H1 (cell line): ENCODE data around the gene MINDY1. TPM values are rescaled to one million over a fixed set of nuclear protein-coding genes. Genes with fewer than 3 reads are reported as not detected.

Source experiments
- CTCF ChIA-PET: fragments of 300-600 bp; sonication (Branson Sonifier 250); formaldehyde crosslinking; loops from one replicate; lab custom pipeline; 2021; ENCODE audit not compliant: partially characterized antibody; lab: Charles Lee
- POLR2A ChIA-PET: fragments of 300-600 bp; sonication (Branson Sonifier 250); formaldehyde crosslinking; loops from one replicate; lab custom pipeline; 2021; ENCODE audit warnings: inconsistent platforms; ENCODE audit not compliant: partially characterized antibody; lab: Charles Lee
- DNase-seq, 2 experiments: peaks; one replicate each; pipeline versions ENCODE4 v3.0.0 to v3.0.0-alpha.2; 2010 to 2022; ENCODE audit warnings: low spot score in 2 of 2, low read depth in 1 of 2, mixed read lengths in 1 of 2
- FAIRE-seq: peaks from 2 replicates; lab custom pipeline; 2011; peaks lifted over from hg19 to GRCh38; lab: Jason Lieb, UNC
- H2AFZ ChIP-seq: 2 replicates; pipeline ENCODE4 v1.8.1; 2012; ENCODE audit warnings: low read length, inconsistent platforms
- H2AK5ac ChIP-seq: 2 replicates; pipeline ENCODE4 v1.6.1; 2013; ENCODE audit warnings: low read depth, low read length
- H2BK120ac ChIP-seq: replicated peaks from 2 replicates; pipeline ENCODE3; 2013; ENCODE audit warnings: low read depth, low read length, inconsistent platforms
- H2BK12ac ChIP-seq: 2 replicates; pipeline ENCODE4 v1.6.1; 2013; ENCODE audit warnings: low read depth, low read length
- H2BK15ac ChIP-seq: 2 replicates; pipeline ENCODE4 v1.6.1; 2013; ENCODE audit warnings: low read length
- H2BK20ac ChIP-seq: 2 replicates; pipeline ENCODE4 v1.6.1; 2013; ENCODE audit warnings: low read length
- H2BK5ac ChIP-seq: 2 replicates; pipeline ENCODE4 v1.6.1; 2013; ENCODE audit warnings: low read depth, low read length
- H3K14ac ChIP-seq: 2 replicates; pipeline ENCODE4 v1.6.1; 2013; ENCODE audit warnings: inconsistent platforms; ENCODE audit not compliant: insufficient read length
- H3K18ac ChIP-seq: 2 replicates; pipeline ENCODE4 v1.6.1; 2013; ENCODE audit warnings: low read length; ENCODE audit errors: extremely low read depth
- H3K23ac ChIP-seq: 2 replicates; pipeline ENCODE4 v1.6.1; 2013; ENCODE audit warnings: inconsistent platforms; ENCODE audit not compliant: insufficient read length
- H3K23me2 ChIP-seq: 2 replicates; pipeline ENCODE4 v1.6.1; 2013; ENCODE audit warnings: low read depth, low read length
- H3K27ac ChIP-seq: 2 replicates; pipeline ENCODE4 v1.6.1; 2011; ENCODE audit warnings: low read depth, low read length, inconsistent platforms
- H3K27me3 ChIP-seq, 4 experiments: replicated peaks in 1 of 4; 1 replicate in 1 of 4; 2 replicates in 3 of 4; pipeline versions ENCODE4 v1.6.1 to v1.8.1; 2011 to 2013; ENCODE audit warnings: low read length in 3 of 4, mild to moderate bottlenecking in 3 of 4, inconsistent platforms in 2 of 4, mixed read lengths in 2 of 4, moderate library complexity in 1 of 4; ENCODE audit not compliant: control insufficient read depth in 3 of 4, insufficient read depth in 3 of 4; ENCODE audit errors: extremely low read depth in 1 of 4
- H3K36me3 ChIP-seq, 4 experiments: 2 replicates each; pipeline versions ENCODE4 v1.6.1 to v1.8.1; 2011 to 2013; ENCODE audit warnings: mild to moderate bottlenecking in 4 of 4, low read length in 3 of 4, moderate library complexity in 2 of 4, control low read depth in 1 of 4, inconsistent platforms in 1 of 4; ENCODE audit not compliant: insufficient read depth in 4 of 4, control insufficient read depth in 2 of 4
- H3K4ac ChIP-seq: replicated peaks from 2 replicates; pipeline ENCODE3; 2013; ENCODE audit warnings: low read length, low read depth, mixed read lengths, inconsistent platforms; ENCODE audit not compliant: insufficient read length
- H3K4me1 ChIP-seq, 4 experiments: replicated peaks in 1 of 4; 1 replicate in 1 of 4; 2 replicates in 3 of 4; pipeline versions ENCODE4 v1.6.1 to v1.8.1; 2011 to 2013; ENCODE audit warnings: low read length in 3 of 4, inconsistent platforms in 2 of 4, mixed read lengths in 1 of 4; ENCODE audit not compliant: insufficient read depth in 4 of 4, control insufficient read depth in 3 of 4
- H3K4me2 ChIP-seq, 2 experiments: 2 replicates each; pipeline versions ENCODE4 v1.6.1 to v1.8.1; 2011 to 2013; ENCODE audit warnings: low read depth in 2 of 2, low read length in 2 of 2, control low read depth in 1 of 2, inconsistent platforms in 1 of 2, mild to moderate bottlenecking in 1 of 2; ENCODE audit not compliant: insufficient read depth in 1 of 2
- H3K4me3 ChIP-seq, 4 experiments: fragments of 200-600, 300-600 bp in 1 of 4; sonication (generic), shearing (Covaris generic), sonication (Bioruptor Twin) in 1 of 4; 2 replicates each; pipeline versions ENCODE4 v1.5.1 to v1.8.1; 2011 to 2016; ENCODE audit warnings: low read length in 4 of 4, low read depth in 3 of 4, control low read depth in 2 of 4, inconsistent platforms in 2 of 4, mild to moderate bottlenecking in 2 of 4, mixed read lengths in 1 of 4, moderate library complexity in 1 of 4; ENCODE audit not compliant: insufficient read depth in 2 of 4; ENCODE audit errors: extremely low read depth in 1 of 4
- H3K56ac ChIP-seq: replicated peaks from 2 replicates; pipeline ENCODE3; 2013; ENCODE audit warnings: low read depth, mild to moderate bottlenecking, mixed read lengths, low read length, inconsistent platforms; ENCODE audit not compliant: insufficient read length
- H3K79me1 ChIP-seq: 2 replicates; pipeline ENCODE4 v1.6.1; 2013; ENCODE audit warnings: low read depth, low read length, control low read depth
- H3K79me2 ChIP-seq, 2 experiments: 2 replicates each; pipeline versions ENCODE4 v1.6.1 to v1.8.1; 2012 to 2013; ENCODE audit warnings: low read length in 2 of 2, mild to moderate bottlenecking in 2 of 2, inconsistent platforms in 1 of 2; ENCODE audit not compliant: insufficient read depth in 2 of 2, control insufficient read depth in 1 of 2
- H3K9ac ChIP-seq, 4 experiments: replicated peaks in 1 of 4; 1 replicate in 1 of 4; 2 replicates in 3 of 4; pipeline versions ENCODE4 v1.6.1 to v1.8.1; 2011 to 2013; ENCODE audit warnings: low read depth in 3 of 4, low read length in 3 of 4, control low read depth in 2 of 4, mild to moderate bottlenecking in 2 of 4, moderate library complexity in 2 of 4, inconsistent platforms in 1 of 4; ENCODE audit errors: extremely low read depth in 1 of 4
- H3K9me3 ChIP-seq, 2 experiments: 2 replicates each; pipeline versions ENCODE4 v1.6.1 to v1.8.1; 2012 to 2013; ENCODE audit warnings: mild to moderate bottlenecking in 2 of 2, moderate library complexity in 2 of 2, control low read depth in 1 of 2, inconsistent platforms in 1 of 2, low read depth in 1 of 2, low read length in 1 of 2, mixed read lengths in 1 of 2; ENCODE audit not compliant: insufficient read depth in 2 of 2
- H4K20me1 ChIP-seq, 2 experiments: replicated peaks in 1 of 2; 2 replicates each; pipeline versions ENCODE3 to v1.8.1; 2011 to 2013; ENCODE audit warnings: inconsistent platforms in 2 of 2, low read length in 2 of 2, mild to moderate bottlenecking in 1 of 2; ENCODE audit not compliant: insufficient read depth in 2 of 2, control insufficient read depth in 1 of 2
- H4K5ac ChIP-seq: 2 replicates; pipeline ENCODE4 v1.6.1; 2013; ENCODE audit warnings: low read length, low read depth, mixed read lengths, inconsistent platforms; ENCODE audit not compliant: insufficient read length
- H4K8ac ChIP-seq: 2 replicates; pipeline ENCODE4 v1.8.0; 2013; ENCODE audit warnings: mild to moderate bottlenecking, moderate library complexity, low read length, inconsistent platforms; ENCODE audit not compliant: insufficient read depth; ENCODE audit errors: extremely low read depth
- H4K91ac ChIP-seq: replicated peaks from 2 replicates; pipeline ENCODE3; 2013; ENCODE audit warnings: low read length, mixed read lengths, inconsistent platforms; ENCODE audit not compliant: insufficient read length
- ASH2L ChIP-seq: fragments of 200-600, 300-600 bp; sonication (generic); IDR thresholded peaks from one replicate; pipeline ENCODE4 v1.7.1; 2017; ENCODE audit warnings: low read length
- FOSL1 ChIP-seq: IDR thresholded peaks from 2 replicates; pipeline ENCODE4 v1.6.1; 2011; ENCODE audit warnings: mild to moderate bottlenecking, low read depth, low read length, moderate library complexity; ENCODE audit not compliant: insufficient read depth
- JUND ChIP-seq: IDR thresholded peaks from 2 replicates; pipeline ENCODE4 v1.6.1; 2011; ENCODE audit warnings: mild to moderate bottlenecking, improper control_type of control experiment, low read length
- SIN3A ChIP-seq, 2 experiments: IDR thresholded peaks in 1 of 2; conservative IDR thresholded peaks in 1 of 2; 2 replicates each; pipeline ENCODE4 v1.6.1; 2011 to 2012; ENCODE audit warnings: low read length in 2 of 2, improper control_type of control experiment in 1 of 2, low read depth in 1 of 2, mild to moderate bottlenecking in 1 of 2
- SIX5 ChIP-seq: IDR thresholded peaks from 2 replicates; pipeline ENCODE4 v1.6.1; 2011; ENCODE audit warnings: mild to moderate bottlenecking, low read depth, low read length
- SP1 ChIP-seq: IDR thresholded peaks from 2 replicates; pipeline ENCODE4 v1.6.1; 2011; ENCODE audit warnings: low read depth, low read length
- SP2 ChIP-seq: IDR thresholded peaks from 2 replicates; pipeline ENCODE4 v1.6.1; 2012; ENCODE audit warnings: mild to moderate bottlenecking, low read length, inconsistent platforms
- SP4 ChIP-seq: IDR thresholded peaks from 2 replicates; pipeline ENCODE4 v1.6.1; 2012; ENCODE audit warnings: low read length, inconsistent platforms
- SRF ChIP-seq: IDR thresholded peaks from 2 replicates; pipeline ENCODE4 v1.6.1; 2011; ENCODE audit warnings: mild to moderate bottlenecking, low read depth, low read length, moderate library complexity
- polyA plus RNA-seq, 7 experiments: library from polyadenylated mRNA; depleted of rRNA in 3 of 7; stranded (reverse) in 5 of 7; unstranded in 2 of 7; fragments of >200 nt in 5 of 7; fragments of 200-250 nt in 2 of 7; gene quantifications; 1 replicate in 5 of 7; 2 replicates in 1 of 7; 4 replicates in 1 of 7; pipeline versions ENCODE4 v1.2.1 to v1.2.3, GENCODE V29; 2011 to 2013; ENCODE audit warnings: missing spikeins in 2 of 7, mixed read lengths in 2 of 7
- total RNA-seq: library from RNA; stranded (reverse); fragmentation: NEBNext Ultra II Directional; extraction: Animal tissue kit (Norgen Biotek cat#: 25700); gene quantifications from 2 replicates; pipeline ENCODE4 v1.2.1, GENCODE V29; 2021
- TF ChIP-seq, protein P1 (sequence below): IDR thresholded peaks from 2 replicates; pipeline ENCODE4 v1.6.1; 2011; ENCODE audit warnings: low read depth, mild to moderate bottlenecking, low read length; ENCODE audit not compliant: insufficient read depth

The MINDY1 gene
- total and polyA plus RNA-seq, 2 of the 8 experiments (the other 6 are each of a cell fraction or from before 2014, with no cell fraction given), result 10.3 to 11.4 TPM

GRCh38 chr1:150955280-150955679, 51.4 kb downstream of the MINDY1 start:
- Histone ChIP-seq H4K91ac (no peak overlapping the region), H3K23me2 (no peaks in the 10 kb centered on the region), H3K79me2 (no peaks in the 10 kb centered on the region), H2BK15ac (no peak overlapping the region), H3K4me3 (no peak overlapping the region), H2AFZ (no peak overlapping the region), H2BK12ac (no peak overlapping the region), H3K23ac (no peak overlapping the region), H3K4me1 (no peaks in the 10 kb centered on the region), H3K36me3 (peaks cover 13 to 71% (median 44%) of the 10 kb centered on the region in 4 experiments; a peak in 7 of 8 replicates), H3K14ac (no peak overlapping the region), H2BK20ac (no peak overlapping the region), H3K9ac (no peak overlapping the region), H3K27me3 (no peaks in the 10 kb centered on the region), H3K4me2 (no peak overlapping the region), H3K4ac (no peak overlapping the region), H4K8ac (no peak overlapping the region), H2BK5ac (no peak overlapping the region), H3K79me1 (no peaks in the 10 kb centered on the region), H3K9me3 (no peaks in the 10 kb centered on the region), H3K56ac (no peak overlapping the region), H3K18ac (no peak overlapping the region), H2BK120ac (no peak overlapping the region), H2AK5ac (no peak overlapping the region), H4K5ac (no peak overlapping the region), H4K20me1 (peaks cover 0 to 2% of the 10 kb centered on the region in 2 experiments), H3K27ac (no peak overlapping the region)
- FAIRE-seq, result no peak
- TF ChIP-seq SP1, result no peak
- TF ChIP-seq SP2, result no peak
- TF ChIP-seq, protein P1, sequence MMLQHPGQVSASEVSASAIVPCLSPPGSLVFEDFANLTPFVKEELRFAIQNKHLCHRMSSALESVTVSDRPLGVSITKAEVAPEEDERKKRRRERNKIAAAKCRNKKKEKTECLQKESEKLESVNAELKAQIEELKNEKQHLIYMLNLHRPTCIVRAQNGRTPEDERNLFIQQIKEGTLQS, result no peak
- TF ChIP-seq JUND, result no peak
- TF ChIP-seq SRF, result no peak
- TF ChIP-seq SIN3A (conservative IDR thresholded peaks at IDR 0.05 in 1 of 2, IDR thresholded peaks at IDR 0.05 in 1 of 2; ENCODE audit: low read depth in 1 of 2, low read length in 2 of 2), result no peak
- TF ChIP-seq SP4, result no peak
- no peak for TF ChIP-seq FOSL1
- TF ChIP-seq SIX5, result no peak
- no peak for TF ChIP-seq ASH2L
- CTCF ChIA-PET, result interaction anchor here (0.6 to 2.2 kb wide), 4 partner anchors 16 to 337 kb away, joined by 3 to 12 read pairs (median 3); no protein-coding TSS in a partner anchor
- no peak for DNase-seq
- POLR2A ChIA-PET, result interaction anchor here (0.6 to 14.5 kb wide), 4 partner anchors 8 to 384 kb away, joined by 3 to 126 read pairs (median 10); partner anchors contain the start of gene ANXA9
